GM20000 (cell line): ENCODE results near the gene DLX2.
"Not testable (repeated sequence)": the region's sequence is repeated elsewhere in the genome, so short reads cannot be mapped to it uniquely, and the experiment has no call there.

Source experiments
- DNase-seq: peaks from one replicate; pipeline ENCODE4 v3.0.0; 2012; ENCODE audit warnings: low spot score
- CTCF ChIP-seq: IDR thresholded peaks from 2 replicates; pipeline ENCODE4 v1.5.1; 2012; ENCODE audit warnings: mild to moderate bottlenecking, control low read depth; ENCODE audit errors: extremely low read depth, missing control alignments

DLX2 gene

GRCh38 chr2:172114579-172114978, 11.9 kb upstream of the DLX2 start:
- no peak for TF ChIP-seq CTCF

GRCh38 chr2:172114176-172114575, 11.5 kb upstream of the DLX2 start:
- DNase-seq: not testable (repeated sequence)

More at GRCh38 chr2:172114579-172114978, 11.9 kb upstream of the DLX2 start:
- DNase-seq: no peak

GRCh38 chr2:172113617-172114016, 10.9 kb upstream of the DLX2 start:
- TF ChIP-seq CTCF: no peak
- peak; percentile 10 for DNase-seq

GRCh38 chr2:172109988-172110811, 7.5 kb upstream of the DLX2 start:
- peak; percentile 7 for DNase-seq
- no peak for TF ChIP-seq CTCF

GRCh38 chr2:172109256-172109987, 6.7 kb upstream of the DLX2 start:
- DNase-seq: no peak
- no peak for TF ChIP-seq CTCF

- peak; percentile 5 for DNase-seq
- TF ChIP-seq CTCF: no peak
These were observed 5.9 kb upstream of the DLX2 start for GRCh38 chr2:172108587-172108930.

GRCh38 chr2:172107690-172108586, 5.2 kb upstream of the DLX2 start:
- DNase-seq: peak; percentile 8
- no peak for TF ChIP-seq CTCF
